ENCODE measurements around the gene NACC1. TPM values are rescaled to one million over a fixed set of nuclear protein-coding genes. Genes with fewer than 3 reads are reported as not detected.
A peak's percentile ranks its signal among the peaks of the same experiment; 100 is the strongest.

NACC1 gene
- total RNA-seq, 1 donor from 2014 or later = 22.6 TPM

DNA sequence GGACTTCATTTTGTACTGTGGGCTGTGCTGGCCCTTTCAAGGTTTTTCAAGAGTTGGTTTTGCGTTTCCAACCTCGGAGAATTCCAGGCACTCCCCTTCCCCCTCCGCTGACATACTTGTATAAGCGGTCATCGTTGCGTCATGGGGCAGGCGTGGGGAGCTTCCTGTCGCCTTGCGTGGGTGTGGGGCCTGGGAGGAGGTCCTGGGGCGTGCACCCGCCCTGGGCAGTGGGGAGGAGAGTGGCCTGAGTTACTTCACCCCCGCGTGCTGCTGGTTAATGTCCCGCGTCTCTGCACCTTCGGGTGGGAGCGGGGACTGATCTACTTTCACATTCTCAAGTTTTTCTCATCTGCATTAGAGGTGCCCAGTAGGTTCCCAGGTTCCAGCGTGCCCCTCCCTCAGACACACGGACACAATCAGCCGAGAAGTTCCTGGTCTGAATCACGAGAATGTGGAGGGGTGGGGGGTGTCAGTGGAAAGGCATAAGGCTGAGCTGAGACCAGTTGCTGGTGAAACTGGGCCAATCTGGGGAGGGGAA lies 36.2 kb downstream of the NACC1 start:
- H3K27me3 ChIP-seq = no peaks in the 10 kb centered on the region
- H3K4me3 ChIP-seq = peak overlapping the region; percentile 82 to 84
- peak in 1 of 2 donors; percentile 99 for DNase-seq (ENCODE audit: extremely low spot score in 2 of 2)
- H3K36me3 ChIP-seq = no peaks in the 10 kb centered on the region
- H3K4me1 ChIP-seq = peaks cover 24% of the 10 kb centered on the region
- H3K27ac ChIP-seq = peak overlapping the region; percentile 98
- TF ChIP-seq CTCF (IDR thresholded peaks at IDR 0.05) = no peak
- peak in 1 of 2 donors; percentile 93 for TF ChIP-seq POLR2A (IDR thresholded peaks at IDR 0.05)
- peak; percentile 91 to 97 for TF ChIP-seq POLR2AphosphoS5 (IDR thresholded peaks at IDR 0.05; ENCODE audit: insufficient read depth in 1 of 2, low read depth in 1 of 2)
- intact Hi-C loops (cut with DNase I) = loop anchor here (5.0 to 10.0 kb wide), 2 partner anchors 52 to 690 kb away; partner anchors contain the start of gene LYL1
- no peaks in the 10 kb centered on the region for H3K9me3 ChIP-seq

- peak in 1 of 2 donors; percentile 92 for DNase-seq (ENCODE audit: extremely low spot score in 2 of 2)
- Histone ChIP-seq H3K4me3 (peak overlapping the region; percentile 82 to 84), H3K27me3 (no peaks in the 10 kb centered on the region), H3K4me1 (peaks cover 20% of the 10 kb centered on the region), H3K36me3 (no peaks in the 10 kb centered on the region), H3K9me3 (no peaks in the 10 kb centered on the region), H3K27ac (peak overlapping the region; percentile 98)
- intact Hi-C loops (cut with DNase I) = loop anchor here (5.0 to 10.0 kb wide), 2 partner anchors 53 to 690 kb away; partner anchors contain the start of gene LYL1
- TF ChIP-seq POLR2A (IDR thresholded peaks at IDR 0.05) = no peak
- peak in 1 of 2 donors; percentile 26 for TF ChIP-seq POLR2AphosphoS5 (IDR thresholded peaks at IDR 0.05; ENCODE audit: insufficient read depth in 1 of 2, low read depth in 1 of 2)
- no peak for TF ChIP-seq CTCF (IDR thresholded peaks at IDR 0.05)
Observed at GRCh38 chr19:13154911-13155471, 36.9 kb downstream of the NACC1 start.

GRCh38 chr19:13155472-13156359 lies 37.7 kb downstream of the NACC1 start:
- peak overlapping the region; percentile 82 to 84 for H3K4me3 ChIP-seq
- TF ChIP-seq CTCF (IDR thresholded peaks at IDR 0.05) (no peak), POLR2AphosphoS5 (IDR thresholded peaks at IDR 0.05; ENCODE audit: insufficient read depth in 1 of 2, low read depth in 1 of 2) (peak in 1 of 2 donors; percentile 51), POLR2A (IDR thresholded peaks at IDR 0.05) (peak in 1 of 2 donors; percentile 20)
- DNase-seq (ENCODE audit: extremely low spot score in 2 of 2) = peak in 1 of 2 donors; percentile 92
- H3K9me3 ChIP-seq = no peaks in the 10 kb centered on the region
- intact Hi-C loops (cut with DNase I) = loop anchor here (10.0 kb wide), 1 partner anchor 689 kb away; no protein-coding TSS in a partner anchor
- no peaks in the 10 kb centered on the region for H3K36me3 ChIP-seq
- H3K27me3 ChIP-seq = no peaks in the 10 kb centered on the region
- peak overlapping the region; percentile 98 for H3K27ac ChIP-seq
- H3K4me1 ChIP-seq = peaks cover 20% of the 10 kb centered on the region

DNA sequence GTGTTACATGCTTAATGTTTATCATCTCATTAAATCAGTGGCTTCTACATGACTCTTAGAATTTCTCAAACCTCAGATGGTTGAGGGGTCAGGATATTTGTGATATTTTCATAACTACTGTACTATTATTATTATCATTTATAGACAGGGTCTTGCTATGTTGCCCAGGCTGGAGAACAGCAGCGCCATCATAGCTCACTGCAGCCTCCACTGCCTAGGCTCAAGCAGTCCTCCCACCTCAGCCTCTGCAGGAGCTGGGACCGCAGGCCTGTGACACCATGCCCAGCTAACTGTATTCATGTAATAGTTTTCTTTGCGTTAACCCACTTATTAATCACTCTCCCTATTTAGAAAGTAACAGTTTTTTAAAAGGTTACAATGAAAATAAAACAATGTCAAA lies 41.6 kb downstream of the NACC1 start:
- H3K27ac ChIP-seq = no peak overlapping the region
- intact Hi-C loops (cut with DNase I) = loop anchor here (10.0 kb wide), 1 partner anchor 685 kb away; no protein-coding TSS in a partner anchor
- no peaks in the 10 kb centered on the region for H3K36me3 ChIP-seq
- peaks cover 46% of the 10 kb centered on the region for H3K4me1 ChIP-seq
- TF ChIP-seq POLR2A (IDR thresholded peaks at IDR 0.05) = no peak
- no peak for DNase-seq (ENCODE audit: extremely low spot score in 2 of 2)
- H3K27me3 ChIP-seq = no peaks in the 10 kb centered on the region
- H3K4me3 ChIP-seq = no peak overlapping the region
- no peaks in the 10 kb centered on the region for H3K9me3 ChIP-seq

DNA sequence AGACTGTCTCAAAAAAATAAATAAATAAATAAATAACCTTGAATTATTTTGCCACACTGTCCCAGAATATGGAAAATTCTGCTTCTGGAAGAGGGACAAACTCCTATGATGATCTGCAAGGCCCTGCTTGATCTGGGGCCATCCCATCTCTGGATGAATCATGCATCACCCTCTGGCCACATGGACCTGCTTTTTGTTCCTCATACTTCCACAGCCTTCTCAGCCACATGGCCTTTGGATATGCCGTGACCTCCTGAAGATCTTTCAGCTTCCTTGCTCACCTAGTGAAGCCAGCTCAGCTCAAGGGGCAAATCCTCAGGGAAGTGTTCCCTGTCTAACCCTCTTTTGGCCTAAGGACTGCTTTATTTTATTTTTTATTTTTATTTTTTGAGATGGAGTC lies 42.5 kb downstream of the NACC1 start:
- peaks cover 46% of the 10 kb centered on the region for H3K4me1 ChIP-seq
- H3K9me3 ChIP-seq = no peaks in the 10 kb centered on the region
- no peak overlapping the region for H3K4me3 ChIP-seq
- no peaks in the 10 kb centered on the region for H3K27me3 ChIP-seq
- H3K27ac ChIP-seq = no peak overlapping the region
- intact Hi-C loops (cut with DNase I) = no loop called here
- no peak for TF ChIP-seq POLR2AphosphoS5 (IDR thresholded peaks at IDR 0.05; ENCODE audit: insufficient read depth in 1 of 2, low read depth in 1 of 2)
- TF ChIP-seq POLR2A (IDR thresholded peaks at IDR 0.05) = no peak
- no peak for TF ChIP-seq CTCF (IDR thresholded peaks at IDR 0.05)
- no peak for DNase-seq (ENCODE audit: extremely low spot score in 2 of 2)
- no peaks in the 10 kb centered on the region for H3K36me3 ChIP-seq

Data from vagina (tissue), 2 donors.